ENCODE data around the gene P2RX2. TPM values are rescaled to one million over a fixed set of nuclear protein-coding genes. Genes with fewer than 3 reads are reported as not detected.

P2RX2 gene
- total and polyA plus RNA-seq, 4 donors: not detected

DNA sequence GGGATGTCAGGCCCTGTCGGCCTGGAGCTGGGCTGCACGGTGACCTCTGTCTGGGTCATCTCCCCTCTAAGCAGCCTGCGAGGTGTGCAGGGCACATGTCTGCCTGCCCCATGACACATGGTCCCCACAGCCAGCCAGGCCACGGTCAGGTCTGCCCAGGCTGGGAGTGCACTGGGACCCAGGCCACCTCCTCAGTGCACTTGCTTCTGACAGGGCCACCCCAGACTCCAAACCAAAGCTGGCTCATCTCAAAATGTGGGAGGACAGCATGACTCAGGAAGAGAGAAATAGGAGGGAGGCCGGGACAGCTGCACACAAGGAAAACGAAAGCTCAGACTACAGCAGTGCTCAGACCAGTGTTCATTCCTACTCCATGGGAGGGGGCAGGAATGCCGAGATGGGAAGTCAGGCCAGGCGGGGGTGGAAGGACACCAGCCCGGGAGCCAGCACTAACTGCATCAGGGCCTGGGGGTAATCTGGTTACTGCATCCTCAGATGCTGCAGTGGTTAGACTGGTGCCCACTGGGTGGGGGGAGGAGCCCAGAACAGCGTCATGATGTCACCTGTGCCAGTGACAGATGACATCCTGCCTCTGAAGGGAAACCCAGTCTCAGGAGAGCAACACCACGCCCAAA is 4.0 kb downstream of the P2RX2 start:
- Histone ChIP-seq H3K9ac (ENCODE audit: low read depth in 1 of 2, low read length in 2 of 2) (no peak overlapping the region), H3K9me3 (ENCODE audit: control insufficient read depth in 4 of 4, low read length in 3 of 4) (no peaks in the 10 kb centered on the region), H3K27ac (ENCODE audit: low read depth in 1 of 2, low read length in 2 of 2) (no peak overlapping the region), H3K4me3 (ENCODE audit: low read depth in 1 of 3, low read length in 3 of 3) (no peak overlapping the region), H3K27me3 (ENCODE audit: control insufficient read depth in 4 of 4, insufficient read depth in 4 of 4, low read length in 3 of 4) (peaks cover 0 to 3% (median 0%) of the 10 kb centered on the region in 4 donors), H3K36me3 (ENCODE audit: control insufficient read depth in 4 of 4, insufficient read depth in 3 of 4, low read depth in 1 of 4, low read length in 3 of 4) (peaks cover 0 to 24% (median 14%) of the 10 kb centered on the region in 4 donors), H3K4me1 (ENCODE audit: control insufficient read depth in 4 of 4, insufficient read depth in 4 of 4, low read length in 3 of 4) (peaks cover 0 to 7% (median 5%) of the 10 kb centered on the region in 4 donors)
- TF ChIP-seq NR2F2 (IDR thresholded peaks at IDR 0.05): peak; percentile 6
- no peak for TF ChIP-seq GABPA (IDR thresholded peaks at IDR 0.05 in 1 of 2, conservative IDR thresholded peaks at IDR 0.05 in 1 of 2)
- no peak for DNase-seq (ENCODE audit: low spot score)
- 42% methylated on average over 11 of the region's 11 CpGs for WGBS

DNA sequence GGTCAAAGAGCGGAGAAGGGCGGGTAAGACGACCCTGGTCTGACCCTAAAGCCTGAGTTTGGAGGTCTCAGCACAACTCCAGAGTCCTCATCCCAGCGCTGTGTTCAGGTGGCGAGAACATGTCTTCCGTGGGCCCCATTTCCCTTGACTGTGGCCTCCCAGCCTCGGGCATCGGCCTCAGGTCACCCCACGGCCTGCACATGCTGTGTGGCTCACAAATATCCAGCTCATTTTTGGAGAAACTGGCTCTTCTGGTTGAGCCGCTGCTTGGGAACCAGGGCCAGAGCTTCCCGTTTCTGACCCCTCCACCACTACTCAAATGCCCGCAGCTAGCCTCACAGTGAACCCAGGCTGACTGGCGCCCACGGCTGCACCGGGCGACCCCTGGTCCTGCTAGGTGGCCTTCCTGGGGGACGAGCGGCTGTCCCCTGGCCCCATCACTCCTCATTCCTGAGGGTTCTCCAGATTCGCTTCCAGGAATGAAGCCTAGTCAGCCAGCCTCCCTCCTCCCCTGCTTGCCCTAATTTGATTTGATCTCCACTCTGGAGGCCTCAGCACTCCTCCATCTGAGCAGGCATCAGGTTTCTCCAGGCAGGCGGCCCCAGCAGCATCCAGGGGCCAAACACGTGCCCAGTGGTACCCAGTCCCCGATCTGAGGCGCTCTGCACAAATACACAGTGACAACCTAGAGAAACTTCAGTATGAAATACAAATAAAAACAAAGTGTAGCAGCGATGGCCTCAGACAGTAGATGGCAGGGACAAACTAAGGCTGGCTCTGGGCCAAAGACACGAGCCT is 4.7 kb downstream of the P2RX2 start:
- Histone ChIP-seq H3K27me3 (ENCODE audit: control insufficient read depth in 4 of 4, insufficient read depth in 4 of 4, low read length in 3 of 4) (no peaks in the 10 kb centered on the region), H3K9ac (ENCODE audit: low read depth in 1 of 2, low read length in 2 of 2) (no peak overlapping the region), H3K27ac (ENCODE audit: low read depth in 1 of 2, low read length in 2 of 2) (no peak overlapping the region), H3K4me1 (ENCODE audit: control insufficient read depth in 4 of 4, insufficient read depth in 4 of 4, low read length in 3 of 4) (peaks cover 0 to 5% (median 2%) of the 10 kb centered on the region in 4 donors), H3K36me3 (ENCODE audit: control insufficient read depth in 4 of 4, insufficient read depth in 3 of 4, low read depth in 1 of 4, low read length in 3 of 4) (peaks cover 0 to 24% (median 14%) of the 10 kb centered on the region in 4 donors), H3K4me3 (ENCODE audit: low read depth in 1 of 3, low read length in 3 of 3) (no peak overlapping the region), H3K9me3 (ENCODE audit: control insufficient read depth in 4 of 4, low read length in 3 of 4) (no peaks in the 10 kb centered on the region)
- no peak for TF ChIP-seq TAF1 (conservative IDR thresholded peaks at IDR 0.05)
- peak; percentile 5 for TF ChIP-seq NR2F2 (IDR thresholded peaks at IDR 0.05)
- WGBS: 87% methylated on average over 25 of the region's 25 CpGs
- no peak for DNase-seq (ENCODE audit: low spot score)

DNA sequence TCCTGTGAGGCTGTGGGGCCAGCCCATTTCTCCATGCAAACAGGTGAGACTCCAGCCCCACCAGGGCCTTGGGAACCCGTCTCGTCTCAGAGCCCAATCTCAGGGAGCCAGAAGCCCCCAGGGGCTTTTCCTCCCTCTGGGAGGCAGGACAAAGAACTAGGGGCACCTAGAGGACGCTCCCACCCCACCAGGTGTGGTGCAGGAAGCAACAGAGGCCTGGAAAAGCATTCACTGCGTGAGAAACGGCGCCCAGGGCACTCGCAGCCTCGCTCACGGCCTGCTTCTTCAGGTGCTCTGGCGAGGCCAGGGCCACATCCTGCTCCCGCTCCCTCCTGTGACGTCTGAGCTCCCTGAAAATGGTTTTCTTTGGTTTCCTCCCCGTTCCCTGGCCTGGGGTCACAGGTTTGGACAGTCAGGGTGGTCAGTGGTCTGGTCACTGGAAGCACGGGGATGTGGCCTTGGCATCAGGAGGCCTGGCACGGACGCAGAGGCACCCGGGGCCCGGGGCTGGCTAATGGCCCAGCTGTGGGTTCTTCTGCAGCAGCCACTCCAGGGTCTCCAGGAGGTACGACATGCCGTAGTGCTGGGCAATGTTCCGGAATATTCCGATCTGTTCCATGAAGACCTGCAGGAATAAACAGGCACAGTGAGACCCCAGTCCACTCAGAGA is 5.7 kb downstream of the P2RX2 start:
- WGBS: 96% methylated on average over 22 of the region's 22 CpGs
- no peak for DNase-seq (ENCODE audit: low spot score)

More for the DNA sequence above, 5.7 kb downstream of the P2RX2 start:
- Histone ChIP-seq H3K36me3 (ENCODE audit: control insufficient read depth in 4 of 4, insufficient read depth in 3 of 4, low read depth in 1 of 4, low read length in 3 of 4) (peaks cover 0 to 29% (median 14%) of the 10 kb centered on the region in 4 donors), H3K9ac (ENCODE audit: low read depth in 1 of 2, low read length in 2 of 2) (no peak overlapping the region), H3K4me3 (ENCODE audit: low read depth in 1 of 3, low read length in 3 of 3) (no peak overlapping the region), H3K27ac (ENCODE audit: low read depth in 1 of 2, low read length in 2 of 2) (no peak overlapping the region), H3K4me1 (ENCODE audit: control insufficient read depth in 4 of 4, insufficient read depth in 4 of 4, low read length in 3 of 4) (no peaks in the 10 kb centered on the region), H3K9me3 (ENCODE audit: control insufficient read depth in 4 of 4, low read length in 3 of 4) (no peaks in the 10 kb centered on the region), H3K27me3 (ENCODE audit: control insufficient read depth in 4 of 4, insufficient read depth in 4 of 4, low read length in 3 of 4) (no peaks in the 10 kb centered on the region)
- TF ChIP-seq RXRA (IDR thresholded peaks at IDR 0.05): no peak
- no peak for TF ChIP-seq TAF1 (conservative IDR thresholded peaks at IDR 0.05)
- no peak for TF ChIP-seq JUND (IDR thresholded peaks at IDR 0.05)
- no peak for TF ChIP-seq YY1 (IDR thresholded peaks at IDR 0.05)
- TF ChIP-seq EGR1 (IDR thresholded peaks at IDR 0.05; ENCODE audit: low read depth in 2 of 2): no peak
- no peak for TF ChIP-seq SP1 (IDR thresholded peaks at IDR 0.05)
- TF ChIP-seq FOXA2 (IDR thresholded peaks at IDR 0.05): no peak
- TF ChIP-seq, protein P1, sequence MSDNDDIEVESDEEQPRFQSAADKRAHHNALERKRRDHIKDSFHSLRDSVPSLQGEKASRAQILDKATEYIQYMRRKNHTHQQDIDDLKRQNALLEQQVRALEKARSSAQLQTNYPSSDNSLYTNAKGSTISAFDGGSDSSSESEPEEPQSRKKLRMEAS (IDR thresholded peaks at IDR 0.05): no peak
- TF ChIP-seq, protein P2, sequence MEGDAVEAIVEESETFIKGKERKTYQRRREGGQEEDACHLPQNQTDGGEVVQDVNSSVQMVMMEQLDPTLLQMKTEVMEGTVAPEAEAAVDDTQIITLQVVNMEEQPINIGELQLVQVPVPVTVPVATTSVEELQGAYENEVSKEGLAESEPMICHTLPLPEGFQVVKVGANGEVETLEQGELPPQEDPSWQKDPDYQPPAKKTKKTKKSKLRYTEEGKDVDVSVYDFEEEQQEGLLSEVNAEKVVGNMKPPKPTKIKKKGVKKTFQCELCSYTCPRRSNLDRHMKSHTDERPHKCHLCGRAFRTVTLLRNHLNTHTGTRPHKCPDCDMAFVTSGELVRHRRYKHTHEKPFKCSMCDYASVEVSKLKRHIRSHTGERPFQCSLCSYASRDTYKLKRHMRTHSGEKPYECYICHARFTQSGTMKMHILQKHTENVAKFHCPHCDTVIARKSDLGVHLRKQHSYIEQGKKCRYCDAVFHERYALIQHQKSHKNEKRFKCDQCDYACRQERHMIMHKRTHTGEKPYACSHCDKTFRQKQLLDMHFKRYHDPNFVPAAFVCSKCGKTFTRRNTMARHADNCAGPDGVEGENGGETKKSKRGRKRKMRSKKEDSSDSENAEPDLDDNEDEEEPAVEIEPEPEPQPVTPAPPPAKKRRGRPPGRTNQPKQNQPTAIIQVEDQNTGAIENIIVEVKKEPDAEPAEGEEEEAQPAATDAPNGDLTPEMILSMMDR (IDR thresholded peaks at IDR 0.05; ENCODE audit: low read depth, low read length, missing input control): no peak
- TF ChIP-seq, protein P3, sequence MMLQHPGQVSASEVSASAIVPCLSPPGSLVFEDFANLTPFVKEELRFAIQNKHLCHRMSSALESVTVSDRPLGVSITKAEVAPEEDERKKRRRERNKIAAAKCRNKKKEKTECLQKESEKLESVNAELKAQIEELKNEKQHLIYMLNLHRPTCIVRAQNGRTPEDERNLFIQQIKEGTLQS (IDR thresholded peaks at IDR 0.05): no peak
- TF ChIP-seq HNF4G (IDR thresholded peaks at IDR 0.05): no peak
- TF ChIP-seq, protein P4, sequence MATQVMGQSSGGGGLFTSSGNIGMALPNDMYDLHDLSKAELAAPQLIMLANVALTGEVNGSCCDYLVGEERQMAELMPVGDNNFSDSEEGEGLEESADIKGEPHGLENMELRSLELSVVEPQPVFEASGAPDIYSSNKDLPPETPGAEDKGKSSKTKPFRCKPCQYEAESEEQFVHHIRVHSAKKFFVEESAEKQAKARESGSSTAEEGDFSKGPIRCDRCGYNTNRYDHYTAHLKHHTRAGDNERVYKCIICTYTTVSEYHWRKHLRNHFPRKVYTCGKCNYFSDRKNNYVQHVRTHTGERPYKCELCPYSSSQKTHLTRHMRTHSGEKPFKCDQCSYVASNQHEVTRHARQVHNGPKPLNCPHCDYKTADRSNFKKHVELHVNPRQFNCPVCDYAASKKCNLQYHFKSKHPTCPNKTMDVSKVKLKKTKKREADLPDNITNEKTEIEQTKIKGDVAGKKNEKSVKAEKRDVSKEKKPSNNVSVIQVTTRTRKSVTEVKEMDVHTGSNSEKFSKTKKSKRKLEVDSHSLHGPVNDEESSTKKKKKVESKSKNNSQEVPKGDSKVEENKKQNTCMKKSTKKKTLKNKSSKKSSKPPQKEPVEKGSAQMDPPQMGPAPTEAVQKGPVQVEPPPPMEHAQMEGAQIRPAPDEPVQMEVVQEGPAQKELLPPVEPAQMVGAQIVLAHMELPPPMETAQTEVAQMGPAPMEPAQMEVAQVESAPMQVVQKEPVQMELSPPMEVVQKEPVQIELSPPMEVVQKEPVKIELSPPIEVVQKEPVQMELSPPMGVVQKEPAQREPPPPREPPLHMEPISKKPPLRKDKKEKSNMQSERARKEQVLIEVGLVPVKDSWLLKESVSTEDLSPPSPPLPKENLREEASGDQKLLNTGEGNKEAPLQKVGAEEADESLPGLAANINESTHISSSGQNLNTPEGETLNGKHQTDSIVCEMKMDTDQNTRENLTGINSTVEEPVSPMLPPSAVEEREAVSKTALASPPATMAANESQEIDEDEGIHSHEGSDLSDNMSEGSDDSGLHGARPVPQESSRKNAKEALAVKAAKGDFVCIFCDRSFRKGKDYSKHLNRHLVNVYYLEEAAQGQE (IDR thresholded peaks at IDR 0.05): no peak
- TF ChIP-seq NR2F2 (IDR thresholded peaks at IDR 0.05): no peak
- no peak for TF ChIP-seq HNF4A (conservative IDR thresholded peaks at IDR 0.05)
- TF ChIP-seq, protein P5, sequence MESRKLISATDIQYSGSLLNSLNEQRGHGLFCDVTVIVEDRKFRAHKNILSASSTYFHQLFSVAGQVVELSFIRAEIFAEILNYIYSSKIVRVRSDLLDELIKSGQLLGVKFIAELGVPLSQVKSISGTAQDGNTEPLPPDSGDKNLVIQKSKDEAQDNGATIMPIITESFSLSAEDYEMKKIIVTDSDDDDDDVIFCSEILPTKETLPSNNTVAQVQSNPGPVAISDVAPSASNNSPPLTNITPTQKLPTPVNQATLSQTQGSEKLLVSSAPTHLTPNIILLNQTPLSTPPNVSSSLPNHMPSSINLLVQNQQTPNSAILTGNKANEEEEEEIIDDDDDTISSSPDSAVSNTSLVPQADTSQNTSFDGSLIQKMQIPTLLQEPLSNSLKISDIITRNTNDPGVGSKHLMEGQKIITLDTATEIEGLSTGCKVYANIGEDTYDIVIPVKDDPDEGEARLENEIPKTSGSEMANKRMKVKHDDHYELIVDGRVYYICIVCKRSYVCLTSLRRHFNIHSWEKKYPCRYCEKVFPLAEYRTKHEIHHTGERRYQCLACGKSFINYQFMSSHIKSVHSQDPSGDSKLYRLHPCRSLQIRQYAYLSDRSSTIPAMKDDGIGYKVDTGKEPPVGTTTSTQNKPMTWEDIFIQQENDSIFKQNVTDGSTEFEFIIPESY (IDR thresholded peaks at IDR 0.05): no peak
- TF ChIP-seq RAD21 (IDR thresholded peaks at IDR 0.05): no peak
- TF ChIP-seq GABPA (IDR thresholded peaks at IDR 0.05 in 1 of 2, conservative IDR thresholded peaks at IDR 0.05 in 1 of 2): no peak

Measured in liver (tissue), 9 donors.